SK-N-SH (cell line): Measurements from ENCODE around the gene C11orf68. TPM values are rescaled to one million over a fixed set of nuclear protein-coding genes. Genes with fewer than 3 reads are reported as not detected.

ENCODE experiments used
- CTCF ChIA-PET: fragments of 300-600, 350-600 bp; formaldehyde crosslinking; extraction: SDS; loops from one replicate; lab custom pipeline; 2021; lab: Yijun Ruan, JAX
- POLR2A ChIA-PET: fragments of 350-600 bp; sonication (Branson Sonifier 250); formaldehyde crosslinking; extraction: SDS; loops from one replicate; lab custom pipeline; 2020; ENCODE audit warnings: antibody characterized with exemption, inconsistent platforms; lab: Yijun Ruan, JAX
- DNase-seq: peaks from one replicate; pipeline ENCODE4 v3.0.0; 2012
- H2AFZ ChIP-seq: fragments of 200-600 bp; sonication (generic); 2 replicates; pipeline ENCODE4 v1.8.1; 2016; ENCODE audit warnings: antibody characterized with exemption, mild to moderate bottlenecking, low read depth
- H3F3A ChIP-seq: fragments of 200-600 bp; sonication (generic); replicated peaks from 2 replicates; pipeline ENCODE3; 2016; ENCODE audit warnings: antibody characterized with exemption, mild to moderate bottlenecking; ENCODE audit not compliant: insufficient read depth
- H3K27ac ChIP-seq, 2 experiments: fragments of 200-500 bp in 1 of 2; fragments of 200-600 bp in 1 of 2; sonication (Bioruptor generic) in 1 of 2; sonication (generic), shearing (Covaris generic) in 1 of 2; 2 replicates each; pipeline versions ENCODE4 v1.5.1 to v1.6.1; 2014 to 2016; ENCODE audit warnings: low read depth in 2 of 2, inconsistent platforms in 1 of 2, low read length in 1 of 2, mild to moderate bottlenecking in 1 of 2, mixed read lengths in 1 of 2
- H3K27me3 ChIP-seq: fragments of 200-600 bp; sonication (generic), shearing (Covaris generic); 2 replicates; pipeline ENCODE4 v1.6.1; 2016; ENCODE audit warnings: mixed run types; ENCODE audit not compliant: insufficient read depth
- H3K36me3 ChIP-seq, 2 experiments: fragments of 200-500 bp in 1 of 2; fragments of 200-600 bp in 1 of 2; sonication (Bioruptor generic) in 1 of 2; sonication (generic) in 1 of 2; replicated peaks in 1 of 2; 2 replicates each; pipeline versions ENCODE3 to v1.5.1; 2014 to 2016; ENCODE audit warnings: low read length in 1 of 2, mild to moderate bottlenecking in 1 of 2; ENCODE audit not compliant: insufficient read depth in 2 of 2, control insufficient read depth in 1 of 2
- H3K4me1 ChIP-seq, 2 experiments: fragments of 200-500 bp in 1 of 2; fragments of 200-600 bp in 1 of 2; sonication (Bioruptor generic) in 1 of 2; sonication (generic), shearing (Covaris generic) in 1 of 2; 2 replicates each; pipeline versions ENCODE4 v1.5.1 to v1.6.1; 2014 to 2016; ENCODE audit warnings: low read depth in 1 of 2, low read length in 1 of 2, mixed run types in 1 of 2; ENCODE audit not compliant: insufficient read depth in 2 of 2, control insufficient read depth in 1 of 2
- H3K4me2 ChIP-seq: fragments of 200-600 bp; sonication (generic), shearing (Covaris generic); 2 replicates; pipeline ENCODE4 v1.6.1; 2017; ENCODE audit warnings: mixed run types
- H3K4me3 ChIP-seq, 2 experiments: fragments of 200-500 bp in 1 of 2; fragments of 200-600 bp in 1 of 2; sonication (Bioruptor generic) in 1 of 2; sonication (generic), shearing (Covaris generic) in 1 of 2; 2 replicates each; pipeline versions ENCODE4 v1.5.1 to v1.8.1; 2014 to 2016; ENCODE audit warnings: low read depth in 2 of 2, inconsistent platforms in 1 of 2, low read length in 1 of 2, mild to moderate bottlenecking in 1 of 2, mixed read lengths in 1 of 2, moderate library complexity in 1 of 2
- H3K79me2 ChIP-seq: fragments of 200-600 bp; sonication (generic); 2 replicates; pipeline ENCODE4 v1.8.1; 2017; ENCODE audit warnings: mild to moderate bottlenecking; ENCODE audit not compliant: insufficient read depth
- H3K9ac ChIP-seq: fragments of 200-600 bp; sonication (generic); 2 replicates; pipeline ENCODE4 v1.6.1; 2017; ENCODE audit warnings: mixed run types
- H3K9me2 ChIP-seq: fragments of 200-600 bp; sonication (generic); 2 replicates; pipeline ENCODE4 v1.6.1; 2017; ENCODE audit warnings: mixed run types
- H3K9me3 ChIP-seq: fragments of 200-600 bp; sonication (generic); 2 replicates; pipeline ENCODE4 v1.6.1; 2017; ENCODE audit warnings: mixed run types, mild to moderate bottlenecking, moderate library complexity
- H4K20me1 ChIP-seq: fragments of 200-600 bp; sonication (generic); 2 replicates; pipeline ENCODE4 v1.6.1; 2017; ENCODE audit warnings: mild to moderate bottlenecking, mixed run types; ENCODE audit not compliant: insufficient read depth
- ELF1 ChIP-seq: IDR thresholded peaks from 2 replicates; pipeline ENCODE4 v1.4.0; 2012
- EZH2phosphoT487 ChIP-seq: fragments of 200-600 bp; sonication (generic); IDR thresholded peaks from 2 replicates; pipeline ENCODE4 v1.6.1; 2017; ENCODE audit warnings: low read depth, mixed run types, mild to moderate bottlenecking, antibody characterized with exemption, moderate library complexity, borderline replicate concordance
- FOSL2 ChIP-seq: IDR thresholded peaks from 2 replicates; pipeline ENCODE4 v1.4.0; 2012; ENCODE audit warnings: low read depth, mild to moderate bottlenecking, moderate library complexity, borderline replicate concordance
- FOXJ3 ChIP-seq: sonication (generic); formaldehyde crosslinking; IDR thresholded peaks from 2 replicates; pipeline ENCODE4 v1.5.1; 2020; ENCODE audit warnings: mild to moderate bottlenecking, missing genetic modification reagents
- GABPA ChIP-seq: IDR thresholded peaks from 2 replicates; pipeline ENCODE4 v1.4.0; 2012; ENCODE audit warnings: low read depth, mild to moderate bottlenecking
- GATA2 ChIP-seq: sonication (generic); formaldehyde crosslinking; IDR thresholded peaks from 2 replicates; pipeline ENCODE4 v1.5.0; 2020; ENCODE audit warnings: mild to moderate bottlenecking, missing genetic modification reagents
- JUND ChIP-seq: IDR thresholded peaks from 2 replicates; pipeline ENCODE4 v1.4.0; 2012
- MAX ChIP-seq: IDR thresholded peaks from 2 replicates; pipeline ENCODE4 v1.4.0; 2012; ENCODE audit warnings: low read depth
- MEF2A ChIP-seq: IDR thresholded peaks from 2 replicates; pipeline ENCODE4 v1.4.0; 2012; ENCODE audit warnings: low read depth, borderline replicate concordance
- MXI1 ChIP-seq: IDR thresholded peaks from 2 replicates; pipeline ENCODE4 v1.6.1; 2012; ENCODE audit warnings: mild to moderate bottlenecking, low read depth, low read length, improper control_type of control experiment
- NFIC ChIP-seq: IDR thresholded peaks from 2 replicates; pipeline ENCODE4 v1.4.0; 2012; ENCODE audit warnings: borderline replicate concordance
- PBX3 ChIP-seq: IDR thresholded peaks from 2 replicates; pipeline ENCODE4; 2012
- POLR2AphosphoS5 ChIP-seq: IDR thresholded peaks from 2 replicates; pipeline ENCODE4 v1.6.1; 2012; ENCODE audit warnings: low read depth, low read length
- RAD21 ChIP-seq: IDR thresholded peaks from 2 replicates; pipeline ENCODE4 v1.6.1; 2012; ENCODE audit warnings: mild to moderate bottlenecking, low read length
- RFX5 ChIP-seq: IDR thresholded peaks from 2 replicates; pipeline ENCODE4 v1.6.1; 2012; ENCODE audit warnings: mild to moderate bottlenecking, improper control_type of control experiment, low read length
- RXRA ChIP-seq: IDR thresholded peaks from 2 replicates; pipeline ENCODE4 v1.4.0; 2012; ENCODE audit warnings: low read depth, mild to moderate bottlenecking, borderline replicate concordance
- SIN3A ChIP-seq: IDR thresholded peaks from 2 replicates; pipeline ENCODE4 v1.6.1; 2012; ENCODE audit warnings: low read depth, mild to moderate bottlenecking, low read length, moderate library complexity, borderline replicate concordance
- SMC3 ChIP-seq: IDR thresholded peaks from 2 replicates; pipeline ENCODE4 v1.6.1; 2012; ENCODE audit warnings: low read depth, low read length, improper control_type of control experiment
- TAF1 ChIP-seq: IDR thresholded peaks from 2 replicates; pipeline ENCODE4 v1.6.1; 2012; ENCODE audit warnings: low read depth, mild to moderate bottlenecking, low read length, moderate library complexity, borderline replicate concordance
- TCF12 ChIP-seq: IDR thresholded peaks from 2 replicates; pipeline ENCODE4 v1.4.0; 2012
- USF1 ChIP-seq: IDR thresholded peaks from 2 replicates; pipeline ENCODE4 v1.4.0; 2012; ENCODE audit warnings: low read depth, borderline replicate concordance
- YY1 ChIP-seq: IDR thresholded peaks from 2 replicates; pipeline ENCODE4 v1.4.0; 2012; ENCODE audit warnings: low read depth, mild to moderate bottlenecking
- WGBS: methylation state at CpG from one replicate; pipeline ENCODE4 v1.1.6; 2017; ENCODE audit warnings: low lambda C conversion rate; 5-methylcytosine and 5-hydroxymethylcytosine counted together
- polyA plus RNA-seq, 3 experiments: library from polyadenylated mRNA; depleted of rRNA; stranded (reverse); fragments of >200 nt; gene quantifications; 2 replicates each; pipeline ENCODE4 v1.2.3, GENCODE V29; 2012

C11orf68 gene
- polyA plus RNA-seq, 1 of the 3 experiments (the other 2 are of a cell fraction) = 65.3 TPM

- 74% methylated on average over 2 of the region's 5 CpGs for WGBS
- Histone ChIP-seq H3K79me2 (peaks cover 90% of the 10 kb centered on the region), H3K27ac (peak overlapping the region in 1 of 2 experiments; percentile 94; a peak in 2 of 4 replicates), H3K9me2 (no peaks in the 10 kb centered on the region), H3K36me3 (peaks cover 0 to 49% of the 10 kb centered on the region in 2 experiments), H4K20me1 (peaks cover 82% of the 10 kb centered on the region), H2AFZ (no peak overlapping the region), H3K4me1 (peaks cover 28 to 45% of the 10 kb centered on the region in 2 experiments; a peak in 3 of 4 replicates), H3F3A (peaks cover 71% of the 10 kb centered on the region), H3K27me3 (no peaks in the 10 kb centered on the region), H3K9me3 (no peaks in the 10 kb centered on the region), H3K9ac (peak overlapping the region; percentile 97; the same call in 1 of the 2 replicates), H3K4me2 (peak overlapping the region; percentile 89), H3K4me3 (no peak overlapping the region)
- CTCF ChIA-PET = interaction anchor here (1.1 to 4.9 kb wide), 2 partner anchors 11 to 19 kb away, joined by 3 to 20 read pairs; no protein-coding TSS in a partner anchor
- POLR2A ChIA-PET = no interaction called here
- DNase-seq = no peak
- TF ChIP-seq EZH2phosphoT487 (no peak), POLR2AphosphoS5 (no peak), YY1 (no peak), SMC3 (no peak), FOXJ3 (CRISPR knock-in tag) (no peak), GABPA (no peak), TAF1 (no peak), MEF2A (no peak), GATA2 (no peak), MXI1 (no peak), USF1 (no peak), JUND (no peak), NFIC (no peak), TCF12 (no peak), FOSL2 (no peak), MAX (no peak), RAD21 (no peak), RXRA (no peak)
These were observed 23.3 kb downstream of the C11orf68 start for GRCh38 chr11:65895482-65895981.

GRCh38 chr11:65894034-65894591, 24.7 kb downstream of the C11orf68 start:
- Histone ChIP-seq H3K4me2 (peak overlapping the region; percentile 98), H3K36me3 (peaks cover 0 to 49% of the 10 kb centered on the region in 2 experiments), H3K9me2 (no peaks in the 10 kb centered on the region), H2AFZ (no peak overlapping the region), H3F3A (peaks cover 82% of the 10 kb centered on the region), H4K20me1 (peaks cover 82% of the 10 kb centered on the region), H3K9ac (peak overlapping the region; percentile 17; the same call in 1 of the 2 replicates), H3K79me2 (peaks cover 79% of the 10 kb centered on the region), H3K27ac (peak overlapping the region; percentile 65 to 94), H3K4me3 (no peak overlapping the region), H3K27me3 (no peaks in the 10 kb centered on the region), H3K9me3 (no peaks in the 10 kb centered on the region), H3K4me1 (peaks cover 37 to 56% of the 10 kb centered on the region in 2 experiments)
- no peak for DNase-seq
- ChIA-PET CTCF (interaction anchor here (1.3 to 15.2 kb wide), 5 partner anchors 9 to 94 kb away, joined by 3 to 261 read pairs (median 20); no protein-coding TSS in a partner anchor), POLR2A (interaction anchor here (0.6 kb wide), 2 partner anchors 18 to 368 kb away, joined by 3 read pairs; no protein-coding TSS in a partner anchor)
- WGBS = 93% methylated on average over 14 of the region's 16 CpGs
- TF ChIP-seq NFIC = no peak
- no peak for TF ChIP-seq TCF12
- no peak for TF ChIP-seq YY1
- no peak for TF ChIP-seq SIN3A
- no peak for TF ChIP-seq PBX3
- no peak for TF ChIP-seq RFX5
- no peak for TF ChIP-seq MXI1
- no peak for TF ChIP-seq USF1
- no peak for TF ChIP-seq ELF1
